Measurements from ENCODE around the gene TMEM43. TPM values are rescaled to one million over a fixed set of nuclear protein-coding genes. Genes with fewer than 3 reads are reported as not detected.

Gene TMEM43
- polyA plus RNA-seq, 1 donor (not counting 4 experiments of a cell fraction or from before 2014, with no cell fraction given), result 111 TPM

- H3K9me1 ChIP-seq (ENCODE audit: control insufficient read depth, extremely low read depth, insufficient read depth, low read length), result no peaks in the 10 kb centered on the region
- peaks cover 11% of the 10 kb centered on the region for H3K79me2 ChIP-seq (ENCODE audit: control insufficient read depth, insufficient read depth, low read length)
- no peaks in the 10 kb centered on the region for H4K20me1 ChIP-seq (ENCODE audit: control insufficient read depth, extremely low read depth, insufficient read depth, low read length)
- DNase-seq (ENCODE audit: low read depth, low spot score) (no peak), FAIRE-seq (no peak)
- H3K27me3 ChIP-seq (ENCODE audit: control insufficient read depth, extremely low read depth, insufficient read depth, low read length), result no peaks in the 10 kb centered on the region
- no peak overlapping the region for H3K9ac ChIP-seq (ENCODE audit: control insufficient read depth, extremely low read depth, insufficient read depth, low read length)
- H3K36me3 ChIP-seq (ENCODE audit: control insufficient read depth in 2 of 2, extremely low read depth in 1 of 2, insufficient read depth in 2 of 2, low read length in 2 of 2), result peaks cover 36 to 62% of the 10 kb centered on the region in 2 experiments
- no peak overlapping the region for H3K4me3 ChIP-seq (ENCODE audit: control insufficient read depth in 2 of 3, extremely low read depth in 1 of 3, insufficient read depth in 2 of 3, low read depth in 1 of 3, low read length in 3 of 3)
- no peak for TF ChIP-seq EZH2 (IDR thresholded peaks at IDR 0.05; ENCODE audit: low read length)
- TF ChIP-seq CTCF (optimal IDR thresholded peaks at IDR 0.05 in 1 of 3, IDR thresholded peaks at IDR 0.05 in 1 of 3, conservative IDR thresholded peaks at IDR 0.05 in 1 of 3; ENCODE audit: extremely low read depth in 1 of 3, insufficient read depth in 2 of 3, low read length in 3 of 3), result no peak
- dilution Hi-C loops (cut with MboI; ENCODE audit: extremely low pct_ligation_motif_present, low sequenced_read_pairs), result no loop called here
- no peak overlapping the region for H3K27ac ChIP-seq (ENCODE audit: control insufficient read depth, insufficient read depth, low read length)
- no peaks in the 10 kb centered on the region for H3K9me3 ChIP-seq (ENCODE audit: control insufficient read depth, low read depth, low read length)
- no peak overlapping the region for H3K4me2 ChIP-seq (ENCODE audit: control insufficient read depth, extremely low read depth, insufficient read depth, low read depth, low read length)
- no peak overlapping the region for H2AFZ ChIP-seq (ENCODE audit: control insufficient read depth, low read length)
- H3K4me1 ChIP-seq (ENCODE audit: control insufficient read depth, extremely low read depth, insufficient read depth, low read length), result peaks cover 28% of the 10 kb centered on the region
Measured at GRCh38 chr3:14154276-14154675, 29.4 kb downstream of the TMEM43 start.

- no peak for DNase-seq (ENCODE audit: low read depth, low spot score)
- Histone ChIP-seq H3K9ac (ENCODE audit: control insufficient read depth, extremely low read depth, insufficient read depth, low read length) (no peak overlapping the region), H3K4me2 (ENCODE audit: control insufficient read depth, extremely low read depth, insufficient read depth, low read depth, low read length) (no peak overlapping the region), H3K79me2 (ENCODE audit: control insufficient read depth, insufficient read depth, low read length) (peaks cover 11% of the 10 kb centered on the region), H3K4me1 (ENCODE audit: control insufficient read depth, extremely low read depth, insufficient read depth, low read length) (peaks cover 28% of the 10 kb centered on the region), H3K27me3 (ENCODE audit: control insufficient read depth, extremely low read depth, insufficient read depth, low read length) (no peaks in the 10 kb centered on the region), H3K9me1 (ENCODE audit: control insufficient read depth, extremely low read depth, insufficient read depth, low read length) (no peaks in the 10 kb centered on the region), H2AFZ (ENCODE audit: control insufficient read depth, low read length) (no peak overlapping the region), H3K36me3 (ENCODE audit: control insufficient read depth in 2 of 2, extremely low read depth in 1 of 2, insufficient read depth in 2 of 2, low read length in 2 of 2) (peaks cover 39 to 64% of the 10 kb centered on the region in 2 experiments), H3K9me3 (ENCODE audit: control insufficient read depth, low read depth, low read length) (no peaks in the 10 kb centered on the region), H3K27ac (ENCODE audit: control insufficient read depth, insufficient read depth, low read length) (no peak overlapping the region), H3K4me3 (ENCODE audit: control insufficient read depth in 2 of 3, extremely low read depth in 1 of 3, insufficient read depth in 2 of 3, low read depth in 1 of 3, low read length in 3 of 3) (no peak overlapping the region), H4K20me1 (ENCODE audit: control insufficient read depth, extremely low read depth, insufficient read depth, low read length) (no peaks in the 10 kb centered on the region)
- TF ChIP-seq CTCF (optimal IDR thresholded peaks at IDR 0.05 in 1 of 3, IDR thresholded peaks at IDR 0.05 in 1 of 3, conservative IDR thresholded peaks at IDR 0.05 in 1 of 3; ENCODE audit: extremely low read depth in 1 of 3, insufficient read depth in 2 of 3, low read length in 3 of 3), result no peak
- dilution Hi-C loops (cut with MboI; ENCODE audit: extremely low pct_ligation_motif_present, low sequenced_read_pairs), result no loop called here
- no peak for FAIRE-seq
Measured at GRCh38 chr3:14154895-14155440, 30.1 kb downstream of the TMEM43 start.

Data from keratinocyte (primary cell).